T-helper 9 cell (primary cell): Measurements from ENCODE around the gene UGT1A9.
"Not testable (repeated sequence)": the region's sequence is repeated elsewhere in the genome, so short reads cannot be mapped to it uniquely, and the experiment has no call there.

Experiments used
- DNase-seq: peaks from one replicate; pipeline ENCODE4 v3.0.0-alpha.2; 2020

The UGT1A9 gene

DNA sequence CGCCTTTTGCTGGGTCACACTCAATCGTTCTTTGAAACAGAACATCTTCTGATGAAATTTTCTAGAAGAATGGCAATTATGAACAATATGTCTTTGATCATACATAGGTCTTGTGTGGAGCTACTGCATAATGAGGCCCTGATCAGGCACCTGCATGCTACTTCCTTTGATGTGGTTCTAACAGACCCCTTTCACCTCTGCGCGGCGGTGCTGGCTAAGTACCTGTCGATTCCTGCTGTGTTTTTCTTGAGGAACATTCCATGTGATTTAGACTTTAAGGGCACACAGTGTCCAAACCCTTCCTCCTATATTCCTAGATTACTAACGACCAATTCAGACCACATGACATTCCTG lies 41.5 kb downstream of the UGT1A9 start:
- DNase-seq, result no peak

DNA sequence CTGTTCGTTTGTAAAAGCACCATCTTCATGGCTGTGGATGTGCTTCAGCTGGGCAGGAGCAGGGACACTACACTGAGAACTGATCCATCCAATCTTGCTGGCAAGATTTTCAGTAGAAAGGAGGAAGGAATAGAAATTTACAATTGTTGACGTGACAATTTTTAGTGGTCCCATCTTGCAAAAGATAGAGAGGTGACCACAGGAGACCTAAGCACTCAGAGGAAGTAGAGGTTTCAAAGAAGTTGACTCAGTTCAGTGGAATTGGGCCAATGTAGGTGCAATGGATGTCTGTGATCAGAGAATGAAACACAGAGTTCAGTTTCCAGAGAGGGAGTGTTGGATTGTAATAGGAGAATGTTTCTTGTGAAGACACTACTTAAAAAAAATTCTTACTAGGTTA lies 42.4 kb downstream of the UGT1A9 start:
- DNase-seq, result no peak

DNA sequence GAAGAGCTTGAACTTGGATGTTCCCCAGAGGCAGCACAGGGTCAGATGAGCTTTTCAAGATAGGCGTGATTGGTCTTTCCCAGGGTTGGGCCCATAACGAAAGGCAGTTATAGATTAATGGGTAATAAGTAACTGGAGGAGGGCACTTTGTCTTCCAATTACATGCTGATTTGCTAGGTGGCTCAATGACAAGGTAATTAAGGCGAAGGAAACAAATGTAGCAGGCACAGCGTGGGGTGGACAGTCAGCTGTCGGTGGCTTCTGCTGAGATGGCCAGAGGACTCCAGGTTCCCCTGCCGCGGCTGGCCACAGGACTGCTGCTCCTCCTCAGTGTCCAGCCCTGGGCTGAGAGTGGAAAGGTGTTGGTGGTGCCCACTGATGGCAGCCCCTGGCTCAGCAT lies 46.9 kb downstream of the UGT1A9 start, which contains the start of gene UGT1A4:
UGT1A4 (plus strand) TSS at position 185 of the 400 bp plus-strand sequence; CDS start at position 270, 85 bp downstream.
- no peak for DNase-seq

DNA sequence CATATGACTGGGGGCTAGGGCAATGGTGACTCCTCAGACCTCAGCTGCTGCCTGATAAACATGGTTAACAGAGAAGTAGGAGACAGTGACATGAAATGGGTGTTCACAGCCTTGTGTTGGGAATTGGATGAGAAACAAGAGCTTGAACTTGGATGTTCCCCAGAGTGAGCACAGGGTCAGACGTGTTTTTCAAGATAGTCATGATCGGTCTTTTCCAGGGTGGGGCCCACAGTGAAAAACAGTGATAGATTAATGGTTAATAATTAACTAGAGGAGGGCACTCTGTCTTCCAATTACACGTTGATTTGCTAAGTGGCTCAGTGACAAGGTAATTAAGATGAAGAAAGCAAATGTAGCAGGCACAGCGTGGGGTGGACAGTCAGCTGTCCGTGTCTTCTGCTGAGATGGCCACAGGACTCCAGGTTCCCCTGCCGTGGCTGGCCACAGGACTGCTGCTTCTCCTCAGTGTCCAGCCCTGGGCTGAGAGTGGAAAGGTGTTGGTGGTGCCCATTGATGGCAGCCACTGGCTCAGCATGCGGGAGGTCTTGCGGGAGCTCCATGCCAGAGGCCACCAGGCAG lies 57.1 kb downstream of the UGT1A9 start, which contains the start of gene UGT1A3:
UGT1A3 (plus strand) TSS at position 320 of the 579 bp plus-strand sequence; CDS start at position 405, 85 bp downstream.
- no peak for DNase-seq

DNA sequence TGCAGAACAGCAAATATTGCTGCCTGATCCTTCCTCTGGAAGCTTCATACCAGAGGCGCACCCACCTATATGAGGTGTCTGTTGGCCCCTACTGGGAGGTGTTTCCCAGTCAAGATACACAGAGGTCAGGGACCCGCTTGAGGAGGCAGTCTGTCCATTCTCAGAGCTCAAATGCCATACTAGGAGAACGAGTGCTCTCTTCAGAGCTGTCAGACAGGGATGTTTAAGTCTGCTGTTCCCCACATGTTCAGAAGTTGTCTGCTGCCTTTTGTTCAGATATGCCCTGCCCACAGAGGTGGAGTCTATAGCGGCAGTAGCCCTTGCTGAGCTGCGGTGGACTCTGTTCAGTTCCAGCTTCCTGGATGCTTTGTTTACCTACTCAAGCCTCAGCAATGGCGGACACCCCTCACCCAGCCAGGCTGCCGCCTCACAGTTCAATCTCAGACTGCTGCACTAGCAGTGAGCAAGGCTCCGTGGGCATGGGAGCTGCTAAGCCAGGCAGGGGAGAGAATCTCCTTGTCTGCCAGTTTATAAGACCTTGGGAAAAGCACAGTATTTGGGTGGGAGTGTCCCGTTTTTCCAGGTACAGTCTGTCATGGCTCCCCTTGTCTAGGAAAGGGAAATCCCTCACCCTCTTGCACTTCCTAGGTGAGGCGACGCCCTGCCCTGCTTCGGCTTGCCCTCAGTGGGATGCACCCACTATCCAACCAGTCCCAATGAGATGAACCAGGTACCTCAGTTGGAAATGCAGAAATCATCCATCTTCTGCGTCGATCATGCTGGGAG lies 65.4 kb downstream of the UGT1A9 start:
- not testable (repeated sequence) for DNase-seq

DNA sequence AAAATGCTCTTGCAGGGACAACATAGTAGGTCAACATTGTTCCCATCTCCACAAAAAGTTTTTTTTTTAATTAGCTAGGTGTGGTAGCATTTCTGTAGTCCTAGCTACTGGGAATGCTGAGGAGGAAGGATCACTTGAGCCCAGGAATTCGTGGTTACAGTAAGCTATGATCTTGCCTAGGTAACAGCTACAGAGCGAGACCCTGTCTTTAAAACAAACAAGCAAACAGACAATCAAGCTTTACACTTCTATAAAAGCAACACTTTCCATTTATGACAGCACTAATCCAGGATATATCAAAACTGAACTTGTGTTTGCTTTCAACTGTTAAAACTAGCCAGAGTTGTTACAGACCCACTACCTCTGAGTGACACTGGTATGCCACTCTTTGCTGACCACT lies 69.2 kb downstream of the UGT1A9 start:
- no peak for DNase-seq

DNA sequence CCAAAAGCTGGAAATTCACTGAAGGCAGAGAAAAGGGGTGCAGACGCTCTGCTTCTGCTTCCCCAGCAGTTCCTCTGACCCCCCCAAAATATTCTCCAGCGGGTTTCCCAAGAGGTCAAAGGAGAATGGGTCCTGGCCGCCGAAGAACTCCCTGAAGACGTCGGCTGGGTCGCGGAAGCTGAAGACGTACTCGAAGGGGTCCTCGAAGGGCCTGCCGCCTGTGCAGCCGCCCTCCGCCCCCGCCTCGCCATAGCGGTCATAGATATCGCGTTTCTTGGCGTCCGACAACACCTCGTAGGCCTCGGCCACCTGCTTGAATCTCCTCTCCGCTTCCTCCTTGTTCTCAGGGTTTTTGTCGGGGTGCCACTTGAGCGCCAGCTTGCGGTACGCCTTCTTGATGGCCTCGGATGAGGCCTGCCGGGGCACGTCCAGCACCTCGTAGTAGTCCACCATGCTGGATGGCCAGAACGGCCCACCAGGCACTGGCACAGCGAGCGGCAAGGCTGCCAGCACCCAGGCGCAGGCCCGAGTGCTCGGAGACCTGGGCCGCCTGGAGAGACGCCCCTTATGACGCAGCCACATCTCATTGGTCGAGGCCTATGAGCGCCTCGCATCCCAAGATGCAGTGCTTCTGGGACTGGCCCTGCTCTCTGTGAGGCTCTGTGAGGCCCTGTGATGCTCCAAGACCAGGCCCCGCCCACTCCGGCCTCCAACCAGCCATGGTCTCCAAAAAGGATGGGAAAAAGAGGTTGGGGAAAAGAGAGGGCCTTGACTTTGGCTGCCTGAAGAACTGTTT lies 72.0 kb downstream of the UGT1A9 start:
- no peak for DNase-seq

DNA sequence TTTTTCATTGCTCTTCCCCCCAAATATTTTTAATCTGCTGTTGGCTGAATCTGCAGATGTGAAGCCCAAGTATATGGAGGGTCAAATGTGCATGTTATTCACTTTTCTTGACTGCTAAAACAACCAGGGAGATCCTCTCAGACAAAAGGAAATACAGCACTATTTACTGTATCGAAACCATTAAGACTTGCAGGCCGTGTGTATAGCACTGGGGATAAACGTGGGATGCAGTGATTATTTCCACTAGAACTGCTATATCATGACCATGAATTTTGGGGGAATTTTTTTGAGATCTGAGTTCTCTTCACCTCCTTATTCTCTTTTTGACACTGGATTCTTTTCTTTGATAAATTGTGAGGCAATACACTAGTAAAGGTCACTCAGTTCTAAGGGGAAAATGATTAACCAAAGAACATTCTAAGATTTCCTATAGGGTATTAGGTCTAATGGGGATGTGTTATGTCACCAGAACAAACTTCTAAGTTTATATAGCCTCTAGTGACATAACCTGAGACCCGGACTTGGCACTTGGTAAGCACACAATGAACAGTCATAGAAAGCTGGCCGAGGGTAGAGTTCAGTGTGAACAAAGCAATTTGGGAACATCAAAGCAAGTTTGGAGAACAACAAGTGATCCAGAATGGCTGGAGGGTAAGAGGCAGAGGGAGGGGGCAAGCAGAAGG lies 73.5 kb downstream of the UGT1A9 start:
- no peak for DNase-seq

DNA sequence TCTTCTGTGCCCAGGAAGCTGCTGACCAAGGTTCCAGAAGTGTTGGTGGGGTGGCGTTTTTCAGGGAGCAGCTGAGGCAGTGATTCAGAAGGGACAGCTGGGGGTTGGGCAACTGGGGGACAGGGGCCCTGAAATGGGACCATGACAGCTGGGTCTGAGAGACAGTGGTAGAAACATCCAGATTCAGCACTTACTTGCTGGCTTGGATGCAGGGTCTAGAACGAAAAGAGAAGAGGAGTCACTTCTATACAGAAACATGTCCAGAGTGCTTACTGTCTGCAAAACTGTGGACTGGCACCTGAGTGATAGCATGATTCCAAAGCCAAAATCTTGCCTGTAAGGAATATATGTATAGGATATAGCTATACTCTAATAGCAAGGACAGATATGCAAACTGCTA lies 74.1 kb downstream of the UGT1A9 start:
- DNase-seq, result not testable (repeated sequence)

DNA sequence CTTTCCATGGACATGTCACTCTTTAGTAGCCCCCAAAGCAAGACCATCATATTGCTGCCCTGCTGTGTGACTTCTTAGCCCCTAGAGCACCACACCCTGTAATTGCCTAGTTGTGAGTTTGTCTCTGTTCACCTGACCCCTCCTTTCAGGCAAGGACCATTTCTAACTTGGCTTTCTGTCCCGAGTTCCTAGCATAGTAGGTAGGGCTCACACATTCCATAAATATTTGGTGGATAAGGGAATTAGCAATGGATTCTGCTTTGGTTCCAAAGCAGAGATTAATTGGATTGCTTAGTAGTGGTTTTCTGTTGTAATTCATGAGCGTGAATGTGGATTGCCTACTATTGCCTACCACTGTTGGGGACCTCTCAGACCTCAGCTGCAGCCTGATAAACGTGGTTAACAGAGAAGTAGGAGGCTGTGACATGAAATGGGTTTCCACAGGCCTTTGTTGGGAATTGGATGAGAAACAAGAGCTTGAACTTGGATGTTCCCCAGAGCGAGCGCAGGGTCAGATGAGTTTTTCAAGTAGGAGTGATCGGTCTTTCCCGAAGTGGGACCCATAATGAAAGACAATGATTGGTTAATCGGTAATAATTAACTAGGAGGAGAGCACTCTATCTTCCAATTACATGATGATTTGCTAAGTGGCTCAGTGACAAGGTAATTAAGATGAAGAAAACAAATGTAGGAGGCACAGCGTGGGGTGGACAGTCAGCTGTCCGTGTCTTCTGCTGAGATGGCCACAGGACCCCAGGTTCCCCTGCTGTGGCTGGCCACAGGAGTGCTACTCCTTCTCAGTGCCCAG lies 75.0 kb downstream of the UGT1A9 start:
- no peak for DNase-seq

DNA sequence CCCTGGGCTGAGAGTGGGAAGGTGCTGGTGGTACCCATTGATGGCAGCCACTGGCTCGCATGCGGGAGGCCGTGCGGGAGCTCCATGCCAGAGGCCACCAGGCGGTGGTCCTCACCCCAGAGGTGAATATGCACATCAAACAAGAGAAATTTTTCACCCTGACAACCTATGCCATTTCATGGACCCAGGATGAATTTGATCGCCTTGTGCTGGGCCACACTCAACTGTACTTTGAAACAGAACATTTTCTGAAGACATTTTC lies 75.5 kb downstream of the UGT1A9 start:
- no peak for DNase-seq

DNA sequence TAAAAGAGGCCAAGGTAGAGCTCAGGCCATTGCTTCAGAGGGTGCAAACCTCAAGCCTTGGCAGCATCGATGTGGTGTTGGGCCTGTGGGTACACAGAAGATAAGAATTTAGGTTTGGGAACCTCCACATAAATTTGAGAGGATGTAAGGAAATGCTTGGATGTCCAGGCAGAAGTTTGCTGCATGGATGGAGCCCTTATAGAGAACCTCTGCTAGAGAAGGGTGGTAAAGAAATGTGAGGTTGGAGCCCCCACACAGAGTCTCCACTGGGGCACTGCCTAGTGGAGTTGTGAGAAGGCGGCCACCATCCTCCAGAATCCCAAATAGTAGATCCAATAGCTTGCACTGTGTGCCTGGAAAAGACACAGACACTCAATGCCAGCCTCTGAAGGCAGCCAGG lies 79.0 kb downstream of the UGT1A9 start:
- DNase-seq, result not testable (repeated sequence)

DNA sequence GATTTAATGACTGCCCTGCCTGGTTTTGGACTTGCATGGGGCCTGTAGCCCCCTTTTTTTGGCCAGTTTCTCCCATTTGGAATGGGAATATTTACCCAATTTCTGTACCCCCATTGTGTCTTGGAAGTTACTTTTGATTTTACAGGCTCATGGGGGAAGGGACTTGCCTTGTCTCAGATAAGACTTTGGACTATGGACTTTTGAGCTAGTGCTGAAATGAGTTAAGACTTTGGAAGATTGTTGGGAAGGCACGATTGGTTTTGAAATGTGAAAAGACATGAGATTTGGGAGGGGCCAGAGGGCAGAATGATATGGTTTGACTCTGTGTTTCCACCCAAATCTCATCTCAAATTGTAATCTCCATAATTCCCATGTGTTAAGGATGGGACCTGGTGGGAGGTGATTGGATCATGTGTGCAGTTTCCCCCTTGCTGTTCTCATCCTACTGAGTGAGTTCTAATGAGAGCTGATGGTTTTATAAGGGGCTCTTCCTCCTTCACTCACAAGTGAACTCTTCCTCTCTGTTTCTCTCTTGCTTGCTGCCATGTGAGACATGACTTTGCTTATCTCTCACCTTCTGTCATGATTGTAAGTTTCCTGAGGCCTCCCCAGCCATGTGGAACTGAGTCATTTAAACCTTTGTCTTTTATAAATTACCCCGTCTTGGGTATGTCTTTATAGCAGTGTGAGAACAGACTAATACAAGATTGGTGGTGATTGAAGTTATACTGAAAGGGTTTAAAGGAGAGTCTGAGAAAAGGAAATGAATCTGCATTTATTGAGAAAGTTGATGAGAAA lies 79.7 kb downstream of the UGT1A9 start:
- not testable (repeated sequence) for DNase-seq

DNA sequence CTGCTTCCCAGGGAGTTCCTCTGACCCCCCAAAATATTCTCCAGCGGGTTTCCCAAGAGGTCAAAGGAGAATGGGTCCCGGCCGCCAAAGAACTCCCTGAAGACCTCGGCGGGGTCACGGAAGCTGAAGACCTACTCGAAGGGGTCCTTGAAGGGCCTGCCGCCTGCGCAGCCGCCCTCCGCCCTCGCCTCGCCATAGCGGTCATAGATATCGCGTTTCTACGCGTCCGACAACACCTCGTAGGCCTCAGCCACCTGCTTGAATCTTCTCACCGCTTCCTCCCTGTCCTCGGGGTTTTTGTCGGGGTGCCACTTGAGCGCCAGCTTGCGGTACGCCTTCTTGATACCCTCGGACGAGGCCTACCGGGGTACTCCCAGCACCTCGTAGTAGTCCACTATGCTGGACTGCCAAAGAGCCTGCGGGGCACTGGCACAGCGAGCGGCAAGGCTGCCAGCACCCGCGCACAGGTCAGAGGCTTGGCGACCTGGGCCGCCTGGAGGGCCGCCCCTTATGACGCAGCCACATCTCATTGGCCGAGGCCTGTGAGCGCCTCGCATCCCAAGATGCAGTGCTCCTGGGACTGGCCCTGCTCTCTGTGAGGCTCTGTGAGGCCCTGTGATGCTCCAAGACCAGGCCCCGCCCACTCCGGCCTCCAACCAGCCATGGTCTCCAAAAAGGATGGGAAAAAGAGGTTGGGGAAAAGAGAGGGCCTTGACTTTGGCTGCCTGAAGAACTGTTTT lies 83.3 kb downstream of the UGT1A9 start:
- no peak for DNase-seq

DNA sequence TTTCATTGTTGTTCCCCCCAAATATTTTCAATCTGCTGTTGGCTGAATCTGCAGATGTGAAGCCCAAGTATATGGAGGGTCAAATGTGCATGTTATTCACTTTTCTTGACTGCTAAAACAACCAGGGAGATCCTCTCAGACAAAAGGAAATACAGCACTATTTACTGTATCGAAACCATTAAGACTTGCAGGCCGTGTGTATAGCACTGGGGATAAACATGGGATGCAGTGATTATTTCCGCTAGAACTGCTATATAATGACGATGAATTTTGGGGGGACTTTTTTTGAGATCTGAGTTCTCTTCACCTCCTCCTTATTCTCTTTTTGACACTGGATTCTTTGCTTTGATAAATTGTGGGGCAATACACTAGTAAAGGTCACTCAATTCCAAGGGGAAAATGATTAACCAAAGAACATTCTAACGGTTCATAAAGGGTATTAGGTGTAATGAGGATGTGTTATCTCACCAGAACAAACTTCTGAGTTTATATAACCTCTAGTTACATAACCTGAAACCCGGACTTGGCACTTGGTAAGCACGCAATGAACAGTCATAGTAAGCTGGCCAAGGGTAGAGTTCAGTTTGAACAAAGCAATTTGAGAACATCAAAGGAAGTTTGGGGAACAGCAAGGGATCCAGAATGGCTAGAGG lies 84.9 kb downstream of the UGT1A9 start:
- DNase-seq, result no peak

DNA sequence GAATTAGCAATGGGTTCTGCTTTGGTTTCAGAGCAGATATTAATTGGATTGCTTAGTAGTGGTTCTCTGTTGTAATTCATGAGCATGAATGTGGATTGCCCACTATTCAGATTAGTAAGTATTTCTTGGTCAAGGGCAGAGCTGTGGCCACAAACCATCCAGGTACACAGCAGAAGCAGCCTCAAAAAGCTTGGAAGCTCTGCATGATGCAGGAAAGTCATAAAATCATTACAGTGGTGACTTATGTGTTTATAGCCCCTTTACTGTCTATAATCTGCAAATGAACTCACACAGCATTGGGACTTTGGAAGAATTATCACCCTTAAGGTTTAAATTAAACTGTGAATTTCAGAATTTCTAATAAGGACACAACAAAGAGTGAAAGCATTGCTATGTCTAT lies 86.4 kb downstream of the UGT1A9 start:
- no peak for DNase-seq

DNA sequence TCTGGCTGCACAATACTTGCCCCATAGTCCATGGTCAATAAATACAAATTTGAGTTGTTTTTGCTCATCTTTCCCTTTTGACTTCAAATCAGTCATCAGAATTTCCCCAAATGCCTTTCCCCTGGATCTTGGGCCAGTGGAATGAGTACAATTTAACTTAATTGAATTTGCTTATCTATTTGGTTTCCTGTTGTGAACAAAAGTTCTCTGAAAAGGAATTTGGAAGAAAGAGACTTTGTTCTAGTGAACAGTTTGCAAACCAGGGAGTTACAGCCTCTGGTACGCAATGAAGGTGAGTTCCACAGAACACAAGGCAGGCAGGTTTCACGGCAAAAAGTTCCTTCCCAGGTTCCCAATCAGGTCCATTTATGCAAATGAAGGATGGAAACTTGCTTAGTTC lies 87.2 kb downstream of the UGT1A9 start:
- DNase-seq, result no peak

DNA sequence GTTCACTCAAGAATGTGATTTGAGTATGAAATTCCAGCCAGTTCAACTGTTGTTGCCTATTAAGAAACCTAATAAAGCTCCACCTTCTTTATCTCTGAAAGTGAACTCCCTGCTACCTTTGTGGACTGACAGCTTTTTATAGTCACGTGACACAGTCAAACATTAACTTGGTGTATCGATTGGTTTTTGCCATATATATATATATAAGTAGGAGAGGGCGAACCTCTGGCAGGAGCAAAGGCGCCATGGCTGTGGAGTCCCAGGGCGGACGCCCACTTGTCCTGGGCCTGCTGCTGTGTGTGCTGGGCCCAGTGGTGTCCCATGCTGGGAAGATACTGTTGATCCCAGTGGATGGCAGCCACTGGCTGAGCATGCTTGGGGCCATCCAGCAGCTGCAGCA lies 88.3 kb downstream of the UGT1A9 start, which contains the start of gene UGT1A1:
UGT1A1 (plus strand) TSS at position 228 of the 400 bp plus-strand sequence; CDS start at position 246, 18 bp downstream.
- no peak for DNase-seq

DNA sequence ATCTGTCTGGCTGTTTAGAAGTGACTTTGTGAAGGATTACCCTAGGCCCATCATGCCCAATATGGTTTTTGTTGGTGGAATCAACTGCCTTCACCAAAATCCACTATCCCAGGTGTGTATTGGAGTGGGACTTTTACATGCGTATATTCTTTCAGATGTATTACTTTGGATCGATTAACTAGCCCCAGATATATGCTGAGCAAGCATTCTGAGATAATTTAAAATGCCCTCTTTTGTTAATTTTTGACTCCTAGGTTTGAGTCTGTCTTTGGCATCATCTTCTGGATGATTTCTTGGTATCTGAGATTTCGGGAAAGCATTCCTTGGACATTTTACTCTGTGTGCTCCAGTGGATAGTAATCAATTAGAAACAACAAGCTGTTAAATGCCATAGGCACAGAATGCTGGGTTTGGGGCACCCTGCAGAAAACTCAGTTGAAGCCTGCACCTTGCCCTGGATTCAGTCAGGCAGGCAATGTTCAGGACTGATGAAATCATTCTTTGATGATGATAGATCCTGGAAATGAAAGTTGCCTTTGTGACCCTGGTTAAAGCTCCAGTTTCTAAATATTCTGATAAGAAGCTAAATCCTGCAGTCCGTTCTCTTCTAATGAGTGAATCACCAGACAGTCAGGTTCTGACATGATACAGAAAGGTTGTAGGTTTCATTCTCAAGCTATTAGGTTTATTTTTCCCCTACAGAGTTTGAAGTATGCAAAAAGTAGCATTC lies 89.5 kb downstream of the UGT1A9 start:
- DNase-seq, result no peak
